HEK293 (cell line): ENCODE results near the gene S100A8.

Experiments
- CTCF ChIA-PET: fragments of 350-600 bp; formaldehyde crosslinking; extraction: SDS; loops from one replicate; lab custom pipeline; 2021; ENCODE audit warnings: antibody characterized with exemption; lab: Yijun Ruan, JAX
- POLR2A ChIA-PET: fragments of 300-600 bp; formaldehyde crosslinking; extraction: SDS; loops from one replicate; lab custom pipeline; 2020; ENCODE audit warnings: antibody characterized with exemption, inconsistent platforms; lab: Yijun Ruan, JAX
- H3K27ac ChIP-seq: fragments of 200-500 bp; sonication (Bioruptor generic); 2 replicates; pipeline ENCODE4 v1.5.1; 2014; ENCODE audit warnings: low read depth, low read length, control low read depth, inconsistent platforms; ENCODE audit errors: extremely low read depth
- H3K36me3 ChIP-seq, 2 experiments: fragments of 200-500 bp in 1 of 2; sonication (Bioruptor generic) in 1 of 2; 1 replicate in 1 of 2; 2 replicates in 1 of 2; pipeline ENCODE4 v1.5.1; 2014 to 2017; ENCODE audit warnings: inconsistent platforms in 2 of 2, low read length in 2 of 2; ENCODE audit not compliant: control insufficient read depth in 2 of 2, insufficient read depth in 1 of 2
- H3K4me1 ChIP-seq: fragments of 200-500 bp; sonication (Bioruptor generic); 2 replicates; pipeline ENCODE4 v1.5.1; 2014; ENCODE audit warnings: mild to moderate bottlenecking, low read length, inconsistent platforms; ENCODE audit not compliant: control insufficient read depth, insufficient read depth
- H3K4me3 ChIP-seq: 2 replicates; pipeline ENCODE4 v1.5.1; 2011; ENCODE audit warnings: low read depth, mild to moderate bottlenecking, control low read depth, low read length, moderate library complexity
- H3K9me3 ChIP-seq: fragments of 200-500 bp; sonication (Bioruptor generic); 2 replicates; pipeline ENCODE4 v1.5.1; 2014; ENCODE audit warnings: low read depth, low read length, inconsistent platforms; ENCODE audit not compliant: control insufficient read depth, insufficient read depth
- BCL11B ChIP-seq: fragments of 450-650 bp; formaldehyde crosslinking; IDR thresholded peaks from 2 replicates; pipeline ENCODE4 v1.5.1; 2016; ENCODE audit warnings: low read depth, missing biosample characterization, missing genetic modification characterization
- BCL6B ChIP-seq: fragments of 450-650 bp; formaldehyde crosslinking; IDR thresholded peaks from 2 replicates; pipeline ENCODE4 v1.5.1; 2017; ENCODE audit warnings: missing biosample characterization, missing genetic modification characterization
- GLIS1 ChIP-seq: fragments of 450-650 bp; formaldehyde crosslinking; IDR thresholded peaks from 2 replicates; pipeline ENCODE4 v1.5.1; 2016; ENCODE audit warnings: missing biosample characterization, missing genetic modification characterization
- HIC1 ChIP-seq: fragments of 450-650 bp; formaldehyde crosslinking; IDR thresholded peaks from 2 replicates; pipeline ENCODE4 v1.5.1; 2016; ENCODE audit warnings: missing biosample characterization, missing genetic modification characterization
- KLF9 ChIP-seq: fragments of 450-650 bp; formaldehyde crosslinking; IDR thresholded peaks from 2 replicates; pipeline ENCODE4 v1.5.1; 2016; ENCODE audit warnings: missing biosample characterization, missing genetic modification characterization, low read depth
- MEIS1 ChIP-seq: sonication (generic); formaldehyde crosslinking; IDR thresholded peaks from 2 replicates; pipeline ENCODE4 v1.8.1; 2022; ENCODE audit warnings: missing genetic modification reagents, mild to moderate bottlenecking, borderline replicate concordance
- TSHZ1 ChIP-seq: fragments of 450-650 bp; formaldehyde crosslinking; IDR thresholded peaks from 2 replicates; pipeline ENCODE4 v1.5.1; 2016; ENCODE audit warnings: missing biosample characterization, missing genetic modification characterization, borderline replicate concordance
- ZBTB20 ChIP-seq: fragments of 450-650 bp; formaldehyde crosslinking; IDR thresholded peaks from 2 replicates; pipeline ENCODE4 v1.5.1; 2016; ENCODE audit warnings: missing biosample characterization, missing genetic modification characterization
- ZBTB49 ChIP-seq: fragments of 450-650 bp; formaldehyde crosslinking; IDR thresholded peaks from 2 replicates; pipeline ENCODE4 v1.5.1; 2016; ENCODE audit warnings: missing biosample characterization, missing genetic modification characterization, low read depth
- ZNF169 ChIP-seq: fragments of 450-650 bp; formaldehyde crosslinking; IDR thresholded peaks from 2 replicates; pipeline ENCODE4 v1.5.1; 2016; ENCODE audit warnings: missing biosample characterization, missing genetic modification characterization
- ZNF223 ChIP-seq: fragments of 450-650 bp; formaldehyde crosslinking; IDR thresholded peaks from 2 replicates; pipeline ENCODE4 v1.5.1; 2016; ENCODE audit warnings: missing biosample characterization, missing genetic modification characterization
- ZNF23 ChIP-seq: fragments of 450-650 bp; formaldehyde crosslinking; IDR thresholded peaks from 2 replicates; pipeline ENCODE4 v1.5.1; 2016; ENCODE audit warnings: missing biosample characterization, missing genetic modification characterization, borderline replicate concordance
- ZNF341 ChIP-seq: fragments of 450-650 bp; formaldehyde crosslinking; IDR thresholded peaks from 2 replicates; pipeline ENCODE4; 2016; ENCODE audit warnings: low read depth, missing biosample characterization, missing genetic modification characterization
- ZNF416 ChIP-seq: fragments of 450-650 bp; formaldehyde crosslinking; IDR thresholded peaks from 2 replicates; pipeline ENCODE4 v1.5.1; 2016; ENCODE audit warnings: missing biosample characterization, missing genetic modification characterization
- ZNF48 ChIP-seq: fragments of 450-650 bp; formaldehyde crosslinking; IDR thresholded peaks from 2 replicates; pipeline ENCODE4 v1.5.1; 2016; ENCODE audit warnings: missing biosample characterization, missing genetic modification characterization
- ZNF518A ChIP-seq: fragments of 450-650 bp; formaldehyde crosslinking; conservative IDR thresholded peaks from 2 replicates; pipeline ENCODE4 v1.5.1; 2016; ENCODE audit warnings: low read depth, missing biosample characterization, missing genetic modification characterization
- ZNF521 ChIP-seq: fragments of 450-650 bp; formaldehyde crosslinking; IDR thresholded peaks from 2 replicates; pipeline ENCODE4 v1.5.1; 2017; ENCODE audit warnings: missing biosample characterization, mild to moderate bottlenecking, missing genetic modification characterization
- ZNF549 ChIP-seq: fragments of 450-650 bp; IDR thresholded peaks from 2 replicates; pipeline ENCODE4 v1.5.1; 2018; ENCODE audit warnings: missing biosample characterization, missing genetic modification characterization, mild to moderate bottlenecking, inconsistent platforms, moderate library complexity
- ZNF585B ChIP-seq: fragments of 450-650 bp; formaldehyde crosslinking; IDR thresholded peaks from 2 replicates; pipeline ENCODE4 v1.5.1; 2016; ENCODE audit warnings: missing biosample characterization, missing genetic modification characterization
- ZNF654 ChIP-seq: fragments of 450-650 bp; formaldehyde crosslinking; IDR thresholded peaks from 2 replicates; pipeline ENCODE4 v1.5.1; 2016; ENCODE audit warnings: low read depth, missing biosample characterization, missing genetic modification characterization
- ZNF658 ChIP-seq: fragments of 450-650 bp; formaldehyde crosslinking; IDR thresholded peaks from 2 replicates; pipeline ENCODE4; 2016; ENCODE audit warnings: missing biosample characterization, missing genetic modification characterization
- ZNF791 ChIP-seq: fragments of 450-650 bp; formaldehyde crosslinking; IDR thresholded peaks from 2 replicates; pipeline ENCODE4 v1.5.1; 2016; ENCODE audit warnings: missing biosample characterization, missing genetic modification characterization

S100A8 gene

GRCh38 chr1:153371231-153371630, 19.6 kb downstream of the S100A8 start (continued):
- TF ChIP-seq TSHZ1 (tag by site-specific recombination) (no peak), ZNF791 (tag by site-specific recombination) (no peak), ZNF521 (tag by site-specific recombination) (no peak), ZBTB20 (tag by site-specific recombination) (no peak), ZNF341 (tag by site-specific recombination) (no peak), ZNF585B (tag by site-specific recombination) (no peak), KLF9 (tag by site-specific recombination) (no peak), ZNF518A (tag by site-specific recombination) (no peak), ZNF169 (tag by site-specific recombination) (no peak), ZNF549 (tag by site-specific recombination) (no peak)

- H3K9me3 ChIP-seq = no peaks in the 10 kb centered on the region
- no peak overlapping the region for H3K4me3 ChIP-seq
- H3K36me3 ChIP-seq = no peaks in the 10 kb centered on the region
- ChIA-PET CTCF (no interaction called here), POLR2A (no interaction called here)
- no peaks in the 10 kb centered on the region for H3K4me1 ChIP-seq
- no peak overlapping the region for H3K27ac ChIP-seq
- TF ChIP-seq MEIS1 (CRISPR knock-in tag) (no peak), ZNF654 (tag by site-specific recombination) (no peak), BCL6B (no peak), ZNF223 (tag by site-specific recombination) (no peak), ZNF48 (no peak), ZNF658 (tag by site-specific recombination) (no peak), GLIS1 (tag by site-specific recombination) (no peak), BCL11B (no peak), ZNF416 (tag by site-specific recombination) (no peak), ZNF23 (tag by site-specific recombination) (no peak), ZBTB49 (tag by site-specific recombination) (no peak), HIC1 (tag by site-specific recombination) (no peak)
These were observed 20.7 kb downstream of the S100A8 start for GRCh38 chr1:153370146-153370545.
